Stimulated activated CD8-positive, alpha-beta memory T cell treated with anti-CD3 and anti-CD28 coated beads, Interleukin-4, amount 100 ng/mL, for 4 hours (primary cell): Measurements from ENCODE around the gene RBM6.
"Not testable (repeated sequence)": the region's sequence is repeated elsewhere in the genome, so short reads cannot be mapped to it uniquely, and the experiment has no call there.

ENCODE experiments used
- DNase-seq, 2 donors: peaks; one replicate each; pipeline ENCODE4 v3.0.0-alpha.2; 2020; ENCODE audit warnings: low read depth in 2 of 2, low spot score in 1 of 2

The RBM6 gene, protein sequence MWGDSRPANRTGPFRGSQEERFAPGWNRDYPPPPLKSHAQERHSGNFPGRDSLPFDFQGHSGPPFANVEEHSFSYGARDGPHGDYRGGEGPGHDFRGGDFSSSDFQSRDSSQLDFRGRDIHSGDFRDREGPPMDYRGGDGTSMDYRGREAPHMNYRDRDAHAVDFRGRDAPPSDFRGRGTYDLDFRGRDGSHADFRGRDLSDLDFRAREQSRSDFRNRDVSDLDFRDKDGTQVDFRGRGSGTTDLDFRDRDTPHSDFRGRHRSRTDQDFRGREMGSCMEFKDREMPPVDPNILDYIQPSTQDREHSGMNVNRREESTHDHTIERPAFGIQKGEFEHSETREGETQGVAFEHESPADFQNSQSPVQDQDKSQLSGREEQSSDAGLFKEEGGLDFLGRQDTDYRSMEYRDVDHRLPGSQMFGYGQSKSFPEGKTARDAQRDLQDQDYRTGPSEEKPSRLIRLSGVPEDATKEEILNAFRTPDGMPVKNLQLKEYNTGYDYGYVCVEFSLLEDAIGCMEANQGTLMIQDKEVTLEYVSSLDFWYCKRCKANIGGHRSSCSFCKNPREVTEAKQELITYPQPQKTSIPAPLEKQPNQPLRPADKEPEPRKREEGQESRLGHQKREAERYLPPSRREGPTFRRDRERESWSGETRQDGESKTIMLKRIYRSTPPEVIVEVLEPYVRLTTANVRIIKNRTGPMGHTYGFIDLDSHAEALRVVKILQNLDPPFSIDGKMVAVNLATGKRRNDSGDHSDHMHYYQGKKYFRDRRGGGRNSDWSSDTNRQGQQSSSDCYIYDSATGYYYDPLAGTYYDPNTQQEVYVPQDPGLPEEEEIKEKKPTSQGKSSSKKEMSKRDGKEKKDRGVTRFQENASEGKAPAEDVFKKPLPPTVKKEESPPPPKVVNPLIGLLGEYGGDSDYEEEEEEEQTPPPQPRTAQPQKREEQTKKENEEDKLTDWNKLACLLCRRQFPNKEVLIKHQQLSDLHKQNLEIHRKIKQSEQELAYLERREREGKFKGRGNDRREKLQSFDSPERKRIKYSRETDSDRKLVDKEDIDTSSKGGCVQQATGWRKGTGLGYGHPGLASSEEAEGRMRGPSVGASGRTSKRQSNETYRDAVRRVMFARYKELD

DNA sequence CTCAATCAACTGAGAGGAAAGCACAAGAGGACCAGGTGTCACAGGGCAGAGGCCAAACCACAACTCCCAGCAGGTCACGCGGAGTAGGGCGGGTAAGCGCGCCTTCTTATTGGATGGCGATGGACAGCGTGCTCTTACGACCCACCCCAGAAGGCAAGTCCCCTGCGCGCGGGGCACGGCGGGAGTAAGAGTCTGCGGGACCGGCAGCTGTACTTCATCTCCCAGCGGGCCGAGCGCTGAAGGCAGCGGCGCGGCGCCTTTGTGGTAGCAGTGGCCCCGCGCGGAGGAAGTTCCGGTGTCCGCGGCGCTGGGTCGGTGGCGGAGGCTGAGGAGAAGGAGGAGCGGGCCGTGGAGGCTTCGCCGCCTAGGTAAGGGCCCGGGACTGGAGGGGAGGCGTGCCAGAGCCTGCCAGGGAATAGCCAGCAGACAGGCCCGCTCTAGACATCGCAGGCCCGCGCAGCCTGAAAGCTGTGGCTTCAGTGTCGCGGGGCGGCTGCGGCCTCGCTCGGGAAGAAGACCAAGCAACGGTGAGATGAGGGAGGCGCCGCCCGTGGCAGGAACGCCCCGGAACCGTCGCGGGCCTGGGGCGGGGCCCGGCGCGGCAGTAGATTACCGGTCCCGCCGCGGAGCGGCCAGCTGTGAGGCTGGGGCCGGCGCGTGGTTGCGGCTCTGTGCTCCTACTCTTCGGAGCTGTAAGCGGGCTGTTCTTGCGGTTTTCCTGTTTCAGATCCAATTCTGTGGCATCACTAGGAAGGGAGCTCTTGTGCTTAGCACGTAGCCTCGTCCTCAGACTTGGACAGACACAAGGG is at the start of gene RBM6:
TSS of gene RBM6 (plus strand) at position 293 of the 809 bp plus-strand sequence. CDS start 22,492 bp downstream, outside the sequence.
- DNase-seq, result peak; percentile 83 to 89

DNA sequence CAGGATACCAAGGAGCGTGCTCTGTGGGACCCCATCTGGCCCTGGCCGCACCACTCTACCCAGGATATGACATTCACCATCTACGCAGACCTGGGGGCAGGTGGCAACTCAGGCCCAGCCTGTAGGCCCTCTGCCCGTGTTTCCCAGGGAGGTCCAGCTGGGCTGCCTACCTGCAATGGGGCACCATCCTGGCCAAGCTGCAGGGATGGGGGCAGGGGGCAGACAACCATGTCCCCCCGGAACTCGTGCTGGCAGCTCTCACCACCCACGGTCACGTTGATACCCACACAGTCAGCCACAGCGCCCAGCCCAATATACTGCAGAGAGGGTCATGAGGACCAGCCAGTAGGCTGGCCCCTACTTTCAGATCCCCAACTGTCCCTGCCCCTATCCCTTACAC is 44.2 kb upstream of the RBM6 start:
- no peak for DNase-seq

- no peak for DNase-seq
Observed at GRCh38 chr3:49896345-49896744, 43.6 kb upstream of the RBM6 start.

DNA sequence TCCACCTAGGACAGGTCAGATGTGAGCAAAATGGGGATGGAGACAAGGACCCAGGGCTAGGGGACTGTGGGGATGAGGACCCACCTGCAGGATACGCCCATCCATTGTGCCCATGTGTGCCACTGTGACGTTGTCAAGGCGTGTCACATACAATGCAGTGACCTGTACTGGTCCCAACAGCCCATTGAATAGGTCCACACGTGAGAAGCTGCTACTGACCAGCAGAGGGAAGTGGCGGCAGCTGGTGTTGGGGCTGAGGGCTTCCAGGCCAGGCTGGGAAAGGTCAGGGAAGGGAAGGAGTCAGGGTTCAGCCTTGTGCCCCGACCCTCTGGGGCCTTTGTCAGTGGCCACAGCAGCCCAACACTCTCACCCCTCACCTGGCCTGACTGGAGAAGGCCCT is 41.0 kb upstream of the RBM6 start:
- no peak for DNase-seq

DNA sequence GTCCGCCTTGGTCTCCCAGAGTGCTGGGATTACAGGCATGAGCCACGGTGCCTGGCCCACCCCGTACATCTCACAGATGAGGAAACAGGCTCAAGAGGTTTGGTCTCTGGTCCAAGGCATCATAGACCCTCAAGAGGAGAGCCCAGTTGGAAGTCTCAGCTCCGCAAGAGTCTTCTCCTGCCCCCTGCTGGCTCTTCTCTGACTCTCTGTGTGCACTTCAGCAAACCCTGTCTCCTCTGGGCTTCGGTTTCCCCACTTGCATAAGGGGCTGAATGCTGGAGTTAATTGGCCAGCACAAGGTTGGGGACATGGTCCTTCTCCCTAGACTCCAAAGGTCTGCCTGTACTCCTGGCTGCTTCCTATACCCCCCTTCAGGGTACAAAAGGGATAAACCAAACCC is 40.1 kb upstream of the RBM6 start:
- DNase-seq, result no peak

DNA sequence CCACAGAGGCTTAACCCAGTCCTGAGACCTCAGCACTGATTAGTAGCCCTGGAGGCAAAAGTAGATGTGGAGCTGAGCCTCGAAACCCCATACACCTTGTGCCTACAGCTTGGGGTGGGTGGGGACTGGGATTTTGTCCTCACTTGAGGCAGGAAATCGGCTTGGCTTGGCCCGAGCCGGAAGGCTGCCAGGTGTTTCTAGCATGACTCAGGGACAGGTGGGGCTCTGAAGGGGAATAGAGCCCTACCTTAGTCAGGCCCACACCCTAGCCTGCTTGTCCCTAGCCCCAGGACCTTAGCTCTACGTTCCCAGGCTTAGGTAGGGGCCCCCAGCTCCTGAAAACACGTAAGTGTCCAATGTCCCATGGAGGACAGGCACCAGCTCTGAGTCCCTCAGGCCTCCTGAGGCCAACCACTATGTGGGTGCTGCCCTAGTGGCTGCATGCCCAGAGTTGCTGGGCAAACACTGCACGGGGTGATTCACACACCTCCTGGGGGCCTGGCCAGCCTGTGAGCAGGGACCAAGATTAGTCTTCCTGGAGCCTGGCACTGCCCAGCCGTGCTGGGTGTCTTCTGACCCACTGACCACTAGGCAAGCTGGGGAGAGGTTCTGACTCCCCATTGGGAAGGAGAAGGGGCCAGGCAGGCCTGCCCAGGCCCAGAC is 39.3 kb upstream of the RBM6 start:
- DNase-seq, result no peak

- DNase-seq, result no peak
Observed at GRCh38 chr3:49901366-49902339, 38.3 kb upstream of the RBM6 start.

- no peak for DNase-seq
Observed at GRCh38 chr3:49902511-49903345, 37.2 kb upstream of the RBM6 start.

GRCh38 chr3:49903451-49904424 is 36.2 kb upstream of the RBM6 start, which contains the start of gene MST1R:
MST1R (minus strand) TSS chr3:49903873; CDS start chr3:49903609, 264 bp downstream.
- peak; percentile 26 to 41 for DNase-seq

DNA sequence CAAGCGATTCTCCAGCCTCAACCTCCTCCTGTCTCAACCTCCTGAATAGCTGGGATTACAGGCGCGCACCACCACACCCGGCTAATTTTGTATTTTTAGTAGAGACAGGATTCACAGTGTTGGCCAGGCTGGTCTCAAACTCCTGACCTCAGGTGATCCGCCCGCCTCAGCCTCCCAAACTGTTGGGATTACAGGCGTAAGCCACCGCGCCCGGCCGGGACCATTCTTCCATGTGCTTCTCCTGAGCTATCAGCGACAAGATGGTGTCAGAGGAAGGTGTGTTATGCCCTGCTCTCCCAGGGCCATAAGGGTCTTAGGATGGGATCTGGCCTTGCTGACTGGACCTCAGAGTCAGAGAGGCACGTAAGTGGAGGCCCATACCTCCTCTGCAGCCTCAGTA is 35.5 kb upstream of the RBM6 start:
- DNase-seq, result not testable (repeated sequence)

GRCh38 chr3:49906073-49906743 is 33.7 kb upstream of the RBM6 start:
- peak in 1 of 2 donors; percentile 19 for DNase-seq

GRCh38 chr3:49908373-49909199 is 31.4 kb upstream of the RBM6 start:
- no peak for DNase-seq

DNA sequence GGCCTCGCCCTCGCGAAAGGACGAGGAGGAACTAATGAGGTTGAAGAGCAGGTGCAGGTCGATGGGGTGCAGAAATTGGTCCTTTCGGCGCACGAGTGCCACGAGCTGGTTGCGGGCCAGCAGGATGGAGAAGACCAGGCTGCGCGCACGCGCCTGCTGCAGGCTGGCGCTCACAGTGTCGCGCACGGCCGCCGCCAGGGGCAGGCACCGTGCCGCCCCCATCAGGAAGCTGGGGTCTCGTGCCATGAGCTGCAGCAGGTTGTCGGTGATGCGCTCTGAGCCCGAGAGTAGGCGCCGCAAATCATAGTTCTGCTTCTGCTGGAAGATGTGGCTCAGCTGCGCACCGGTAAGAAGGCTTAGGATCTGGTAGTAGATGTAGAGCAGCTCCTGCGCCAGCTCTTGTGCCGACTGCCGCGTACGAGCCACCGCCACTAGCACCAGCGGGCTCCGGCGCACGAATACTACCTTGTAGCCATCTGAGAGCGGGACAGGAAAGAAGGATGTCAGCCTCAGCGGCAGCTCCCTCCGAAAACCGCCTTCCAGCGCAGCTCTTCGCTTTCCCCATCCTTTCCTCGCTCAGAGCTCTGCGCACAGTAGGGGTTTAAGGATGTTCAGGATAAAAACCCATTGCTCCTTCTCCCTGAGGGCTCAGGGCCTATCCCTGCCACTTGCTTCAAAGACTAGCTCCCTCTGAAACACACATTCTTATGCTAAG is 29.4 kb upstream of the RBM6 start:
- no peak for DNase-seq

DNA sequence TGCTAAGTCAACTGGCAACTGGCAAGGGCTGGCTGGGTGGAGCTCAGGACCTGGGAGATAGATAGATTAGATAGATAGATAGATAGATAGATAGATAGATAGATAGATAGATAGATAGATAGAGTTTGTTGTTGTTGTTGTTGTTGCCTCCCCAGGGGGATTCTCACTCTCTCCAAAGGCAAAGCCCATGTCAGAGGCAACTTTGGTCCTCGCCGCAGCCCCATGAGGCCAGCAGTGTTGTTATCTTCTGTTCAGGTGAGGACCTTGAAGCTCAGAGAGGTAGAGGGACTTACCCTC is 28.9 kb upstream of the RBM6 start:
- DNase-seq, result no peak

GRCh38 chr3:49911611-49912010 is 28.3 kb upstream of the RBM6 start:
- DNase-seq, result no peak
